SJSA1 (cell line): ENCODE results near the gene PDS5A. TPM values are rescaled to one million over a fixed set of nuclear protein-coding genes. Genes with fewer than 3 reads are reported as not detected.
A peak's percentile ranks its signal among the peaks of the same experiment; 100 is the strongest.
"Not testable (repeated sequence)": the region's sequence is repeated elsewhere in the genome, so short reads cannot be mapped to it uniquely, and the experiment has no call there.

Experiments used
- DNase-seq, 2 experiments: peaks; one replicate each; pipeline ENCODE4 v3.0.0-alpha.2; 2015 to 2020; ENCODE audit warnings: low spot score in 2 of 2, low read depth in 1 of 2
- H3K27ac ChIP-seq: fragments of 250-450 bp; sonication (Bioruptor Pico); 2 replicates; pipeline ENCODE4 v1.5.1; 2020; ENCODE audit warnings: mild to moderate bottlenecking, moderate library complexity
- H3K27me3 ChIP-seq: fragments of 250-450 bp; sonication (Bioruptor Pico); replicated peaks from 2 replicates; pipeline ENCODE4 v1.5.1; 2020; ENCODE audit warnings: mild to moderate bottlenecking, moderate library complexity
- H3K36me3 ChIP-seq: fragments of 250-450 bp; sonication (Bioruptor Pico); 2 replicates; pipeline ENCODE4 v1.5.1; 2020; ENCODE audit warnings: mild to moderate bottlenecking
- H3K4me1 ChIP-seq: fragments of 250-450 bp; sonication (Bioruptor Pico); replicated peaks from 2 replicates; pipeline ENCODE4 v1.6.1; 2021; ENCODE audit warnings: mild to moderate bottlenecking
- H3K4me3 ChIP-seq: fragments of 250-450 bp; sonication (Bioruptor Pico); 2 replicates; pipeline ENCODE4 v1.5.1; 2020; ENCODE audit warnings: mild to moderate bottlenecking
- H3K9me3 ChIP-seq: fragments of 250-450 bp; sonication (Bioruptor Pico); replicated peaks from 2 replicates; pipeline ENCODE4 v1.5.1; 2020; ENCODE audit warnings: mild to moderate bottlenecking
- total RNA-seq: library from RNA; depleted of rRNA; stranded (reverse); fragments of >200 nt; shearing (Covaris generic); gene quantifications from 2 replicates; pipeline ENCODE4 v1.2.3, GENCODE V29; 2014

Gene PDS5A
- total RNA-seq, 1 experiment from 2014 or later, result 39.6 TPM

GRCh38 chr4:39855909-39856512 lies 121.7 kb downstream of the PDS5A start:
- no peaks in the 10 kb centered on the region for H3K4me1 ChIP-seq
- DNase-seq, result peak in 1 of 2 experiments; percentile 3
- H3K36me3 ChIP-seq, result peaks cover 29% of the 10 kb centered on the region; the same call in 1 of the 2 replicates
- H3K27me3 ChIP-seq, result no peaks in the 10 kb centered on the region
- H3K27ac ChIP-seq, result no peak overlapping the region
- H3K4me3 ChIP-seq, result no peak overlapping the region
- 0 out of 2 replicates have a peak, but pooled peaks cover 3% of the 10 kb centered on the region for H3K9me3 ChIP-seq

- H3K4me3 ChIP-seq, result no peak overlapping the region
- DNase-seq, result no peak
- 0 out of 2 replicates have a peak, but pooled peaks cover 3% of the 10 kb centered on the region for H3K9me3 ChIP-seq
- H3K27me3 ChIP-seq, result no peaks in the 10 kb centered on the region
- H3K4me1 ChIP-seq, result no peaks in the 10 kb centered on the region
- peaks cover 27% of the 10 kb centered on the region for H3K36me3 ChIP-seq
- no peak overlapping the region for H3K27ac ChIP-seq
Observed at GRCh38 chr4:39852636-39853035, 125.1 kb downstream of the PDS5A start.

GRCh38 chr4:39850727-39851126 lies 127.0 kb downstream of the PDS5A start:
- DNase-seq, result no peak
- no peaks in the 10 kb centered on the region for H3K27me3 ChIP-seq
- peaks cover 20% of the 10 kb centered on the region for H3K36me3 ChIP-seq
- H3K9me3 ChIP-seq, result no peaks in the 10 kb centered on the region
- no peak overlapping the region for H3K27ac ChIP-seq
- no peak overlapping the region for H3K4me3 ChIP-seq
- H3K4me1 ChIP-seq, result 0 out of 2 replicates have a peak, but pooled peaks cover 4% of the 10 kb centered on the region

GRCh38 chr4:39846705-39847104 lies 131.0 kb downstream of the PDS5A start:
- no peaks in the 10 kb centered on the region for H3K27me3 ChIP-seq
- H3K36me3 ChIP-seq, result peaks cover 3% of the 10 kb centered on the region; the same call in 1 of the 2 replicates
- H3K4me3 ChIP-seq, result no peak overlapping the region
- 0 out of 2 replicates have a peak, but pooled peaks cover 4% of the 10 kb centered on the region for H3K4me1 ChIP-seq
- no peaks in the 10 kb centered on the region for H3K9me3 ChIP-seq
- H3K27ac ChIP-seq, result no peak overlapping the region
- no peak for DNase-seq

- no peak overlapping the region for H3K4me3 ChIP-seq
- peak in 1 of 2 experiments; percentile 41 for DNase-seq
- no peak overlapping the region for H3K27ac ChIP-seq
- 0 out of 2 replicates have a peak, but pooled peaks cover 4% of the 10 kb centered on the region for H3K4me1 ChIP-seq
- no peaks in the 10 kb centered on the region for H3K27me3 ChIP-seq
- peaks cover 3% of the 10 kb centered on the region; the same call in 1 of the 2 replicates for H3K36me3 ChIP-seq
- H3K9me3 ChIP-seq, result no peaks in the 10 kb centered on the region
Observed at GRCh38 chr4:39846120-39846519, 131.6 kb downstream of the PDS5A start.

- Histone ChIP-seq H3K27me3 (no peaks in the 10 kb centered on the region), H3K4me3 (no peak overlapping the region), H3K27ac (no peak overlapping the region), H3K36me3 (peaks cover 19% of the 10 kb centered on the region), H3K4me1 (0 out of 2 replicates have a peak, but pooled peaks cover 4% of the 10 kb centered on the region), H3K9me3 (no peaks in the 10 kb centered on the region)
- DNase-seq, result no peak
Observed at GRCh38 chr4:39841894-39842293, 135.8 kb downstream of the PDS5A start.

- not testable (repeated sequence) for H3K4me3 ChIP-seq, H3K9me3 ChIP-seq, H3K27ac ChIP-seq, H3K4me1 ChIP-seq, H3K27me3 ChIP-seq, DNase-seq
- H3K36me3 ChIP-seq, result peaks cover 22% of the 10 kb centered on the region
Observed at GRCh38 chr4:39840516-39840915, 137.2 kb downstream of the PDS5A start.

GRCh38 chr4:39840027-39840426 lies 137.7 kb downstream of the PDS5A start:
- Histone ChIP-seq H3K27me3 (no peaks in the 10 kb centered on the region), H3K36me3 (peaks cover 22% of the 10 kb centered on the region)
- DNase-seq, result no peak

GRCh38 chr4:39838431-39838830 lies 139.3 kb downstream of the PDS5A start:
- DNase-seq, H3K27ac ChIP-seq, H3K27me3 ChIP-seq, H3K9me3 ChIP-seq, H3K4me1 ChIP-seq, H3K4me3 ChIP-seq: not testable (repeated sequence)
- peaks cover 22% of the 10 kb centered on the region for H3K36me3 ChIP-seq

More at GRCh38 chr4:39840027-39840426, 137.7 kb downstream of the PDS5A start:
- Histone ChIP-seq H3K27ac (no peak overlapping the region), H3K9me3 (no peaks in the 10 kb centered on the region), H3K4me1 (no peaks in the 10 kb centered on the region), H3K4me3 (no peak overlapping the region)

GRCh38 chr4:39834269-39834668 lies 143.4 kb downstream of the PDS5A start:
- no peaks in the 10 kb centered on the region for H3K4me1 ChIP-seq
- H3K27ac ChIP-seq, result no peak overlapping the region
- H3K36me3 ChIP-seq, result peaks cover 18% of the 10 kb centered on the region
- no peak overlapping the region for H3K4me3 ChIP-seq
- no peak for DNase-seq
- no peaks in the 10 kb centered on the region for H3K9me3 ChIP-seq
- no peaks in the 10 kb centered on the region for H3K27me3 ChIP-seq

GRCh38 chr4:39825741-39826231 lies 151.9 kb downstream of the PDS5A start:
- Histone ChIP-seq H3K9me3 (no peaks in the 10 kb centered on the region), H3K4me1 (0 out of 2 replicates have a peak, but pooled peaks cover 3% of the 10 kb centered on the region), H3K27ac (no peak overlapping the region), H3K4me3 (no peak overlapping the region), H3K27me3 (no peaks in the 10 kb centered on the region), H3K36me3 (peaks cover 16% of the 10 kb centered on the region)
- DNase-seq, result peak in 1 of 2 experiments; percentile 30

GRCh38 chr4:39825090-39825489 lies 152.6 kb downstream of the PDS5A start:
- no peak overlapping the region for H3K27ac ChIP-seq

GRCh38 chr4:39823191-39823590 lies 154.5 kb downstream of the PDS5A start:
- Histone ChIP-seq H3K36me3 (peaks cover 8% of the 10 kb centered on the region), H3K27ac (no peak overlapping the region), H3K9me3 (no peaks in the 10 kb centered on the region), H3K4me3 (no peak overlapping the region), H3K4me1 (0 out of 2 replicates have a peak, but pooled peaks cover 3% of the 10 kb centered on the region), H3K27me3 (no peaks in the 10 kb centered on the region)
- DNase-seq, result no peak

More at GRCh38 chr4:39825090-39825489, 152.6 kb downstream of the PDS5A start:
- Histone ChIP-seq H3K4me3 (no peak overlapping the region), H3K4me1 (0 out of 2 replicates have a peak, but pooled peaks cover 3% of the 10 kb centered on the region), H3K27me3 (no peaks in the 10 kb centered on the region), H3K36me3 (peaks cover 14% of the 10 kb centered on the region), H3K9me3 (no peaks in the 10 kb centered on the region)
- no peak for DNase-seq

- peaks cover 6% of the 10 kb centered on the region for H3K36me3 ChIP-seq
- DNase-seq, result no peak
- no peak overlapping the region for H3K27ac ChIP-seq
Observed at GRCh38 chr4:39822662-39823061, 155.0 kb downstream of the PDS5A start.

More at GRCh38 chr4:39822662-39823061, 155.0 kb downstream of the PDS5A start:
- Histone ChIP-seq H3K27me3 (no peaks in the 10 kb centered on the region), H3K4me1 (0 out of 2 replicates have a peak, but pooled peaks cover 3% of the 10 kb centered on the region), H3K9me3 (no peaks in the 10 kb centered on the region), H3K4me3 (no peak overlapping the region)
